Heart left ventricle (tissue), 16 donors: ENCODE results near the gene MNAT1. TPM values are rescaled to one million over a fixed set of nuclear protein-coding genes. Genes with fewer than 3 reads are reported as not detected.

Experiments
- ATAC-seq, 4 donors: fragments of 200-7000 bp; cut with Tn5 transposase; one replicate each; pipeline ENCODE4 v1.9.1; 2020 to 2022; ENCODE audit warnings: moderate library complexity in 4 of 4, mild to moderate bottlenecking in 3 of 4, moderate number of reproducible peaks in 1 of 4
- DNase-seq, 5 donors: peaks; one replicate each; pipeline ENCODE4 v3.0.0-alpha.2; 2020
- H3K27ac ChIP-seq, 12 donors: fragments of 200-600 bp; sonication (generic) in 4 of 12; one replicate each; pipeline versions ENCODE4 v1.5.0 to v1.8.0; 2016 to 2022; ENCODE audit warnings: mild to moderate bottlenecking in 2 of 12
- H3K27me3 ChIP-seq, 9 donors: fragments of 200-600 bp; sonication (generic) in 2 of 9; one replicate each; pipeline versions ENCODE4 v1.5.1 to v1.8.0; 2016 to 2022; ENCODE audit warnings: mild to moderate bottlenecking in 3 of 9
- H3K36me3 ChIP-seq, 9 donors: fragments of 200-600 bp; sonication (generic) in 2 of 9; one replicate each; pipeline versions ENCODE4 v1.5.0 to v1.8.0; 2018 to 2022; ENCODE audit warnings: mild to moderate bottlenecking in 2 of 9
- H3K4me1 ChIP-seq, 12 donors: fragments of 200-600 bp; sonication (generic) in 4 of 12; one replicate each; pipeline versions ENCODE4 v1.5.0 to v1.8.0; 2016 to 2022; ENCODE audit warnings: mild to moderate bottlenecking in 3 of 12
- H3K4me3 ChIP-seq, 12 donors: fragments of 200-600 bp; sonication (generic) in 4 of 12; one replicate each; pipeline versions ENCODE4 v1.5.0 to v1.8.0; 2017 to 2022; ENCODE audit warnings: mild to moderate bottlenecking in 9 of 12, moderate library complexity in 4 of 12
- H3K9me3 ChIP-seq, 12 donors: fragments of 200-600 bp; sonication (generic) in 4 of 12; one replicate each; pipeline versions ENCODE4 v1.5.0 to v1.8.0; 2016 to 2022; ENCODE audit warnings: mild to moderate bottlenecking in 1 of 12
- CTCF ChIP-seq, 12 donors: fragments of 200-600 bp; sonication (generic) in 4 of 12; IDR thresholded peaks; one replicate each; pipeline versions ENCODE4 v1.5.0 to v1.8.0; 2018 to 2022; ENCODE audit warnings: antibody characterized with exemption in 12 of 12, mild to moderate bottlenecking in 5 of 12
- POLR2A ChIP-seq, 2 donors: fragments of 450-650 bp; IDR thresholded peaks; one replicate each; pipeline ENCODE4 v1.6.1; 2017; ENCODE audit warnings: antibody characterized with exemption in 2 of 2, mild to moderate bottlenecking in 2 of 2, moderate library complexity in 2 of 2
- WGBS, 4 donors: extraction: QIAGEN DNeasy Blood & Tissue Kit in 2 of 4; methylation state at CpG; one replicate each; pipeline versions ENCODE4 v1.1.5 to v1.1.7; 2013 to 2018; 5-methylcytosine and 5-hydroxymethylcytosine counted together
- intact Hi-C, 10 donors: fragments of 100-400 bp; cut with DNase I; formaldehyde crosslinking; loops; one replicate each; pipeline versions ENCODE4 v1.11.1 to v1.14.2; 2022
- polyA plus RNA-seq, 2 donors: library from polyadenylated mRNA; stranded (reverse); fragments of 200-250 nt; gene quantifications; one replicate each; pipeline ENCODE4 v1.2.3, GENCODE V29; 2013
- total RNA-seq, 9 donors: library from RNA; depleted of rRNA in 2 of 9; stranded (reverse); fragments of >200 nt in 2 of 9; fragmentation: NEBNext Ultra II Directional in 3 of 9; extraction: Animal tissue kit (Norgen Biotek cat#: 25700) in 3 of 9; gene quantifications; one replicate each; pipeline versions ENCODE4 v1.1.0 to v1.2.4, GENCODE V29; 2016 to 2023
- donor health status: ischemic (EF 13 %, LVEDD 7.1; RV severe dilation, severe dysfunction).
- donor health status: healthy with polysubstance abuse.
- donor health status: DM: no; HTN: yes; CAD: no.
- donor health status: DM: no; HTN: no; CAD: no.
- donor health status: ischemic (EF 25% LVEDD 6.9; RV normal size, moderate dysfunction).
- donor health status: ischemic (EF 25% LVEDD 5.7; RV mildly dilated, moderate dysfunction).
- donor health status: healthy.
- donor health status: DM: yes; HTN: yes; CAD: no.
- donor health status: ischemic (EF 35%, LVEDD 5.7; RV mildly dilated, moderate dysfunction).
- donor health status: nonischemic (EF 11% LVEDD 7.7; RV severe dilation, severe dysfunction).
- donor health status: DM: yes; HTN: yes; CAD: no.
- donor health status: PGD.
- donor health status: ischemic (EF 29% LVEDD 5.4; RV normal size, mild dysfunction).
- donor health status: nonischemic (EF 23%, LVEDD 6.1; RV moderate dilation, normal function).

MNAT1 gene
- total and polyA plus RNA-seq, 11 donors, result 18.9 to 32.6 (median 27.0) TPM

GRCh38 chr14:60867503-60868172, 133.1 kb downstream of the MNAT1 start:
- peaks cover 0 to 20% (median 5%) of the 10 kb centered on the region in 12 donors for H3K4me1 ChIP-seq
- ATAC-seq, result no peak
- H3K36me3 ChIP-seq, result no peaks in the 10 kb centered on the region
- no peak for TF ChIP-seq POLR2A (IDR thresholded peaks at IDR 0.05)
- TF ChIP-seq CTCF (IDR thresholded peaks at IDR 0.05), result no peak
- no peak for DNase-seq
- no peaks in the 10 kb centered on the region for H3K27me3 ChIP-seq
- H3K9me3 ChIP-seq, result no peaks in the 10 kb centered on the region
- H3K27ac ChIP-seq, result no peak overlapping the region
- intact Hi-C loops, result loop anchor here in 1 of 10 donors (10.0 kb wide), 1 partner anchor 117 kb away; the partner anchor contains the start of genes SLC38A6 and TRMT5
- no peak overlapping the region for H3K4me3 ChIP-seq

GRCh38 chr14:60878121-60878520, 143.6 kb downstream of the MNAT1 start:
- H3K36me3 ChIP-seq, result peaks cover 0 to 5% (median 0%) of the 10 kb centered on the region in 9 donors
- TF ChIP-seq CTCF (IDR thresholded peaks at IDR 0.05) (no peak), POLR2A (IDR thresholded peaks at IDR 0.05) (no peak)

GRCh38 chr14:60878536-60878935, 144.0 kb downstream of the MNAT1 start:
- TF ChIP-seq POLR2A (IDR thresholded peaks at IDR 0.05) (no peak), CTCF (IDR thresholded peaks at IDR 0.05) (no peak)
- Histone ChIP-seq H3K36me3 (peaks cover 0 to 5% (median 0%) of the 10 kb centered on the region in 9 donors), H3K27ac (no peak overlapping the region), H3K27me3 (no peaks in the 10 kb centered on the region), H3K4me1 (no peaks in the 10 kb centered on the region), H3K9me3 (peaks cover 0 to 17% (median 7%) of the 10 kb centered on the region in 12 donors), H3K4me3 (no peak overlapping the region)
- intact Hi-C loops, result no loop called here
- ATAC-seq, result no peak
- DNase-seq, result no peak

More at GRCh38 chr14:60878121-60878520, 143.6 kb downstream of the MNAT1 start:
- H3K4me3 ChIP-seq, result no peak overlapping the region
- ATAC-seq, result no peak
- H3K27ac ChIP-seq, result no peak overlapping the region
- intact Hi-C loops, result no loop called here
- WGBS, 4 donors, result 98 to 100% (median 99%) methylated on average over 1 of the region's 1 CpG
- DNase-seq, result no peak
- no peaks in the 10 kb centered on the region for H3K4me1 ChIP-seq
- no peaks in the 10 kb centered on the region for H3K27me3 ChIP-seq
- peaks cover 0 to 14% (median 3%) of the 10 kb centered on the region in 12 donors for H3K9me3 ChIP-seq

- 98 to 100% (median 99%) methylated on average over 1 of the region's 1 CpG for WGBS, 4 donors
- Histone ChIP-seq H3K4me3 (no peak overlapping the region), H3K27me3 (no peaks in the 10 kb centered on the region), H3K4me1 (no peaks in the 10 kb centered on the region), H3K9me3 (peaks cover 0 to 40% (median 22%) of the 10 kb centered on the region in 12 donors), H3K27ac (no peak overlapping the region), H3K36me3 (peaks cover 0 to 5% (median 0%) of the 10 kb centered on the region in 9 donors)
- ATAC-seq, result no peak
- no peak for DNase-seq
- TF ChIP-seq CTCF (IDR thresholded peaks at IDR 0.05) (no peak), POLR2A (IDR thresholded peaks at IDR 0.05) (no peak)
- intact Hi-C loops, result no loop called here
These were observed 147.7 kb downstream of the MNAT1 start for GRCh38 chr14:60882219-60882618.
